Mesodermal cell (in vitro differentiated cells): Measurements from ENCODE around the gene INO80C. TPM values are rescaled to one million over a fixed set of nuclear protein-coding genes. Genes with fewer than 3 reads are reported as not detected.

Experiments
- H3K27ac ChIP-seq: 2 replicates; pipeline ENCODE4 v1.7.0; 2013; ENCODE audit warnings: mild to moderate bottlenecking, low read depth, low read length, moderate library complexity; ENCODE audit not compliant: severe bottlenecking
- H3K36me3 ChIP-seq: 2 replicates; pipeline ENCODE4 v1.7.1; 2013; ENCODE audit warnings: mild to moderate bottlenecking, low read length, moderate library complexity; ENCODE audit not compliant: control insufficient read depth, insufficient read depth
- H3K4me1 ChIP-seq: one replicate; pipeline ENCODE4 v1.7.1; 2013; ENCODE audit warnings: mild to moderate bottlenecking, low read length; ENCODE audit not compliant: insufficient read depth, control insufficient read depth, poor library complexity, severe bottlenecking
- H3K4me3 ChIP-seq: 2 replicates; pipeline ENCODE4 v1.7.0; 2013; ENCODE audit warnings: low read length, control low read depth, mild to moderate bottlenecking; ENCODE audit not compliant: insufficient read depth, poor library complexity, severe bottlenecking; ENCODE audit errors: extremely low read depth
- H3K9me3 ChIP-seq: 2 replicates; pipeline ENCODE4 v1.7.1; 2013; ENCODE audit warnings: mild to moderate bottlenecking, low read length, moderate library complexity; ENCODE audit not compliant: control insufficient read depth
- WGBS, 2 experiments: methylation state at CpG; one replicate each; pipeline ENCODE4 v1.1.5; 2013; ENCODE audit warnings: missing lambda C conversion rate in 2 of 2; ENCODE audit not compliant: insufficient coverage in 2 of 2; 5-methylcytosine and 5-hydroxymethylcytosine counted together
- polyA plus RNA-seq, 2 experiments: library from polyadenylated mRNA; stranded (reverse); fragments of 50-300 nt; gene quantifications; one replicate each; pipeline ENCODE4 v1.2.3, GENCODE V29; 2013

INO80C gene, protein sequence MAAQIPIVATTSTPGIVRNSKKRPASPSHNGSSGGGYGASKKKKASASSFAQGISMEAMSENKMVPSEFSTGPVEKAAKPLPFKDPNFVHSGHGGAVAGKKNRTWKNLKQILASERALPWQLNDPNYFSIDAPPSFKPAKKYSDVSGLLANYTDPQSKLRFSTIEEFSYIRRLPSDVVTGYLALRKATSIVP
- polyA plus RNA-seq (2013, experiment 1 of 2), result 19.8 TPM
- 18.9 TPM for polyA plus RNA-seq (2013, experiment 2 of 2)

DNA sequence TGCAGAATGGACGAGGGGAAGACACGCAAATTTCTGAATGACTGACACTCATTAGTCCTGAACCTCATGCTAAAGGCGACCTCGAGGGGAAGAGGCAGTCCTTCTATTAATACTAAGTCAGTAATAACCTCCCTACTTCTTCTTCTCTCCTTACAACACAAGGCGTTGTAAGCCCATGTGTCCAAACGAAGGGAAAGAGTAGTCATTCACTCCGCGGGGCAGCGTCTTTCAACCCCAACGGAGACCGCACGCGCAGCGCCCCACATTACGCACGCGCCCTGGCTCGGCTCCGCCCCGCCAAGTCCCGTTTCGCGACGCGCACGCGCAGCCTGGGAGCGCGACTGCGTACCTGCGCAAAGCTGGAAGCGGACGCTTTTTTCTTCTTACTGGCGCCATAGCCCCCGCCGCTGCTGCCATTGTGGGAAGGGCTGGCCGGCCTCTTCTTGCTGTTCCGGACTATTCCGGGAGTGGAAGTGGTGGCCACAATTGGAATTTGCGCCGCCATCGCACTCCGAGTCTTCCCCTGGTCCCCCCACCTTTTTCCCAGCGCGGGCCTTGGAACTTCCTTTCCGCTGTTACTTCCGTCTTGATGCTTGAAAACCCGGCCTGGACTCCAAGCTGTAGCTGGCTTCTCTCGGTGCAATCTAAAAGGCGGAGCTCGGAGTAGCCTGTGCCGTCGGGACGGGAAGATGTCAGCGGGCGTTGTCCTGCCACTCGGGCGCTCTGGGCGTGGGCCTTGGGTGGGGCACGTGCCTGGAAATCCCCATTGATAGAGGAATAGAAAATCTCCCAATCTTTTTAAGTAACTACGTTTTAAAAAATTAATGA, at the start of gene INO80C:
TSS of gene INO80C (minus strand) at position 591 of the 828 bp plus-strand sequence. CDS start at position 505, 86 bp downstream.
- H3K9me3 ChIP-seq, result no peaks in the 10 kb centered on the region
- 0 to 1% methylated on average over 49 to 53 of the region's 61 CpGs for WGBS, 2 experiments
- peak within 1 kb of the TSS; percentile 85 for H3K27ac ChIP-seq
- peaks cover 10% of the 10 kb centered on the region for H3K4me1 ChIP-seq
- no peaks in the 10 kb centered on the region for H3K36me3 ChIP-seq
- peak within 1 kb of the TSS; percentile 48 for H3K4me3 ChIP-seq

DNA sequence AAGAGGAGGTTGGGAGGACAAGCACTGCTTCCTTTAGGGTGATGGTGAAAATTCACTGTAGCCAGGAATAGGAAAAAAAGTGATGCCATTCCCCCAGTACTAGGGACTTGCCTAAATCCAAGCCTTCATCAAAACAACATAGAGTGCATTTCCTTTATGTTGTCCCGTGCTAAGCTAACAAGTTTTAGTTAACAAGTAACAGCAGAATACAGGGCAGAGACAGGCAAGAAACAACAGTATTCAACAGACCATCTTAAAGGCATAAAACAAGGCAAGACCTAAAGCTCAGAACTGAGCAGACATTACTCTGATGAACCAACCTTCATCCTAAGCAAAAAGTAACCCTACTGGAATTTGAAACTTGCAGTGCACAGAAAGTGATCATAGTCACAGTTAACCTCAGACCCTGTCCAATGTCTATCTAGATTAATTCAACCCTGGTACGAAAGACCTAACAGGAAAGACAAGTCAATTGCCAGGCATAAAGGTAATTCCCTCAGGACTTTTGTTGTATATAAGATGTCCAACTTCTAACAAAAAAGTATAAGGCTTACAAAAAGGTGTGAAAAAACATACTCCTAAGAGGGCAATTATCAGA, 49.3 kb upstream of the INO80C start:
- Histone ChIP-seq H3K4me1 (no peaks in the 10 kb centered on the region), H3K4me3 (no peak overlapping the region), H3K27ac (no peak overlapping the region), H3K9me3 (no peaks in the 10 kb centered on the region), H3K36me3 (no peaks in the 10 kb centered on the region)
- WGBS, 2 experiments, result 80 to 100% methylated on average over 1 of the region's 2 CpGs

DNA sequence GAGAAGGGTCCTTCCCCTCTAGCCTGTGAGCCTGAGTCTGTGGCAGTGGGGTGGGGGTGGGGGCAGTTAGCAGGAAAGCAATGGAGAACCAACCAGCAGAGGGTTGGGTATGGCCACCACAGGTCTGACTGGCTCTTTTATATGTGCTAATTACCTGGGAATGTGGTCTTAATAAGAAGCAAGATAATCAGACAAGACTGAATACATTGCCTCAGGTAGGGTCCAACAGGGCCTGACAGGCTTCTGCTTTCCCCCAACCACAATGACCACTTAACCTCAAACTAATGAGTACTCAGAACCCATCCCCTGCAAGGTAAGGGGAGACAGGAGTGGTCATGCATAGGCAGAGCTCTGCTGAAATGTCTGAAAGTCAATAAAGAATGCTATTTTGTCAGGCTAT, 44.6 kb upstream of the INO80C start:
- peaks cover 5% of the 10 kb centered on the region for H3K4me1 ChIP-seq
- no peak overlapping the region for H3K4me3 ChIP-seq
- peaks cover 3% of the 10 kb centered on the region for H3K9me3 ChIP-seq
- H3K36me3 ChIP-seq, result no peaks in the 10 kb centered on the region
- no peak overlapping the region for H3K27ac ChIP-seq

DNA sequence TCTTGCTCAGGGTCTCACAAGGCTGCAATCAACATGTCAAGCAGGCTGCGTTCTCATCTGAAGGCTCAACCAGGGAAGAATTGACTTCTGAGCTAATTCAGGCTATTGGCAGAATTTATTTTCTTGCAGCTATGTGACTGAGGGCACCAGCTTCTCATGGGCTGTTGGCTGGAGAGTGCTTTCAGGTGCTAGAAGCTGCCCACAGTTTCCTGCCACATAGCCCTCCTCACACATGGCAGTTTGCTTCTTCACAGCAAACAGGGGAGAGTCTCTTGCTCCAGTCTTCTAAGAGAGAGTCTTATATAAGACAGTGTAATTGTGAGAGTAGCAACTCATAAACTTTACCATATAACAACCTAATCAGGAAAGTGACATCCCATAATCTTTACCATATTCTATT, 37.5 kb upstream of the INO80C start:
- WGBS, 2 experiments, result 100% methylated on average over 1 of the region's 1 CpG
- Histone ChIP-seq H3K4me1 (no peaks in the 10 kb centered on the region), H3K9me3 (peaks cover 7% of the 10 kb centered on the region), H3K27ac (no peak overlapping the region), H3K4me3 (no peak overlapping the region), H3K36me3 (no peaks in the 10 kb centered on the region)

DNA sequence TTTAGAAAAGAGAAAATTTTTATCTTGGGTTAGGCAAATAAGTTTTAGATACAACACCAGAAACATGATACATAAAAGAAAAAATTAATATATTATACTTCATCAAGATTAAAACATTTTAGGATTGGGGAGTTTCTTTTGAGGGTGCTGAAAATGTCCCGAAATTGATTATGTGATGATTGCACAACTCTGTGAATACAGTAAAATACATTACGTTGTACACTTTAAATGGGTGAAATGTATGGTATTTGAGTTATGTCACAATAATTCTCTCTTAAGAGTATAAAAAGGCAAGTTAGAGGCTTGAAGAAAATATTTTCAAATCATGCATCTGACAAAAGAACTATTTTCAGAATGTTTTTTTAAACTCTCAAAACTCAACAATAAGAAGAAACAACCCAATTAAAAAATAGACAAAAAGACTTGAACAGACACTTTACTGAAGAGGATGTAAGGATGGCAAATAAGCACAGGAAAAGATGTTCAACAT, 36.2 kb upstream of the INO80C start:
- H3K9me3 ChIP-seq, result peaks cover 4% of the 10 kb centered on the region
- no peak overlapping the region for H3K4me3 ChIP-seq
- H3K4me1 ChIP-seq, result no peaks in the 10 kb centered on the region
- no peak overlapping the region for H3K27ac ChIP-seq
- WGBS, 2 experiments, result no CpG with 5 or more reads among the region's 2 CpGs
- no peaks in the 10 kb centered on the region for H3K36me3 ChIP-seq

DNA sequence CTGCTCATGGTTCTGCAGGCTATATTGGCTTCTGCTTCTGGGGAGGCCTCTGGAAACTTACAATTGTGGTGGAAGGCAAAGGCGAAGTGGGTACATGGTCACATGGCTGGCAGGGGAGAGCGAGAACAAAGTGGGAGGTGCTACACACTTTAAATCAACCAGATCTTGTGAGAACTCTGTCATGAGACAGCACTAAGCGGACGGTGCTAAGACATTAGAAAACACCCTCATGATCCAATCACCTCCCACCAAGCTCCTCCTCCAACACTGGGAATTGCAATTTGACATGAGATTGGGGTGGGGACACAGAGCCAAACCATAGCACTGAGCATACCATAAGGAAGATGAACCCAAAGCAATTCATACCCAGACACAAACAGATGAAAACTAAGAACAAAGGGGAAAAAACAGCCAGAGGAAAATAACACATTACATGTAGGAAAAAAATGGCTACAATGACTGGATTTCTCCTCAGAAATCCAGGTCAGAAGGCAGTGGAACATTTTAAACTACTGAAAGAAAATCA, 31.1 kb upstream of the INO80C start:
- Histone ChIP-seq H3K4me1 (peaks cover 12% of the 10 kb centered on the region), H3K27ac (no peak overlapping the region), H3K9me3 (peaks cover 4% of the 10 kb centered on the region), H3K4me3 (no peak overlapping the region), H3K36me3 (no peaks in the 10 kb centered on the region)
- no CpG with 5 or more reads among the region's 4 CpGs for WGBS, 2 experiments

DNA sequence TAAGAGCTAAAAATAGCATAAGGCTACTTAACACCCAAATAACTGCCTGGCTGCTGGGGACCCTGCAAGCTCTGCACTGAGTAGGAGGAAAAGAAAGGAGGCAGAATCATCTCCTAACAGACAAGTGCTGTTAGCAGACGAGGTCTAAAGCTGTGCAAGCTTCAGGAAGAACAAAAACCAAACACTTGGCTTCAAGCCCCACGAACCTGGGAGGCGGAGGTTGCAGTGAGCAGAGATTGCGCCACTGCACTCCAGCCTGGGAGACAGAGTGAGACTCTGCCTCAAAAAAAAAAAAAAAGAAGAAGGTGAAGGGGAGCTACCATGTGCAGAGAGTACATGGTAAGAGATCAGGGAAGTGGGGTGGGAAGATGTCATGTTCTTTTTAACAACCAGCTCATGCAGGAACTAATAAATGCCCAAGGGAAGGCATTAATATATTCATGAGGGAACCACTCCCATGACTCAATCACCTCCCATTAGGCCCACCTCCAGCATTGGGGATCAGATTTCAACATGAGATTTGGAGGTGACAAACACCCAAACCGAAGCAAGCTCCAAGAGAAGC, 28.8 kb upstream of the INO80C start:
- Histone ChIP-seq H3K4me1 (peaks cover 12% of the 10 kb centered on the region), H3K9me3 (peaks cover 3% of the 10 kb centered on the region), H3K27ac (no peak overlapping the region), H3K36me3 (no peaks in the 10 kb centered on the region), H3K4me3 (no peak overlapping the region)
- WGBS, 2 experiments, result no CpG with 5 or more reads among the region's 5 CpGs

DNA sequence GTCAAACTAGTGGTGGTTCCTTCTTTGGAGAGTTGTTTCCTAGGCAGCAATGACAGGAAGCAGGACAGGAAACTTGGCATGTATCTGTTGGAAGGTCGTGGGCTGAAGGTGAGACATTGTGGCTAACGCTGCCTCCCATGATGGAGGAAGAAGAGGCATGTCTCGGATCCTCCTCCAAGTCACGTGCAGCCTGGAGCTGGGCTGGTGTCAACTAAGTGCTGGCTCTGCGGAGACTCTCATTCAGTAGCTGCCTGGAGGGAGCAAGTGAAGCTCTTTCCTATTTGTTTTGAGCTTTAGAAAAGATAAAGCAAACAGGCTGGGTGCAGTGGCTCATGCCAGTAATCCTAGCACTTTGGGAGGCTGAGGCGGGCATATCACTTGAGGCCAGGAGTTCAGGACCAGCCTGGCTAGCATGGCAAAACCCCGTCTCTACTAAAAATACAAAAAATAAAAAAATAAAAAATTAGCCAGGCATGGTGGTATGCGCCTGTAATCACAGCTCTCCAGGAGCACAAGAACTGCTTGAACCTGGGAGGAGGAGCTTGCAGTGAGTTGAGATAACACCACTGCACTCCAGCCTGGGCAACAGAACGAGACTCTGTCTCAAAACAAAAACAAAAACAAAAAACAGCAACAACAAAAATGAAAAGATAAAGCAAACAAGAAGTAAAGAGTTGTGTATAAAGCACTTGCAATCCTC, 28.2 kb upstream of the INO80C start:
- 63 to 72% methylated on average over 5 to 7 of the region's 9 CpGs for WGBS, 2 experiments
- Histone ChIP-seq H3K27ac (no peak overlapping the region), H3K9me3 (no peaks in the 10 kb centered on the region), H3K36me3 (no peaks in the 10 kb centered on the region), H3K4me3 (no peak overlapping the region), H3K4me1 (peaks cover 12% of the 10 kb centered on the region)

DNA sequence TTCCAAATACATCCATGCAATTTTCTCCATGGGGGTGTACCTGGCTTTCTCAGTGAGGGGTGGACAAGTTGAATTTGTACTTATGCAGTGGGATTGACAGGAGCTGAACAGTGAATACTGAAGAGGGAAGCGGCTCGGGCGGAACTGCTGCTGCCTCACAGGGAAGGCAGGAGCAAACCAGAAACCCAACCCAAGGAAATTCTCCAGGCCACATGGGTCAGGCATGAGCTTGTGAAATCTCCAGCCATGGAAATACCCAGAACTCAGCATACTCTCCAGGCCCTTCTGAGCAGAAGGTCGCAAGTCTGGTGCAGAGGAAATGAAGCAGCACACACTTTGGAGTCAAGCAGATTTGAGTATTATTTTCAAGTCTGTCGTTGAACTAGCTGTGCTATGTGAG, 26.5 kb upstream of the INO80C start:
- Histone ChIP-seq H3K36me3 (no peaks in the 10 kb centered on the region), H3K9me3 (no peaks in the 10 kb centered on the region), H3K27ac (no peak overlapping the region), H3K4me3 (no peak overlapping the region), H3K4me1 (peaks cover 12% of the 10 kb centered on the region)
- 88% methylated on average over 1 to 4 of the region's 5 CpGs for WGBS, 2 experiments
